Gastrocnemius medialis (tissue), 4 donors: Measurements from ENCODE around the gene TMEM131L. TPM values are rescaled to one million over a fixed set of nuclear protein-coding genes. Genes with fewer than 3 reads are reported as not detected.

Experiments
- ATAC-seq, 2 donors: fragments of 150-250 bp; one replicate each; pipeline ENCODE4 v1.9.1; 2016
- DNase-seq, 2 donors: peaks; one replicate each; pipeline ENCODE4 v3.0.0-alpha.2; 2019
- H3K27ac ChIP-seq, 4 donors: fragments of 200-600 bp; sonication (generic); 1 replicate in 1 of 4; 2 replicates in 3 of 4; pipeline ENCODE4 v1.5.1; 2016 to 2018; ENCODE audit warnings: mild to moderate bottlenecking in 2 of 4, moderate library complexity in 1 of 4
- H3K27me3 ChIP-seq, 3 donors: fragments of 200-600 bp; sonication (generic) in 2 of 3; 1 replicate in 1 of 3; 2 replicates in 2 of 3; pipeline versions ENCODE4 v1.5.1 to v1.6.0; 2016 to 2019; ENCODE audit warnings: mild to moderate bottlenecking in 1 of 3, moderate library complexity in 1 of 3
- H3K36me3 ChIP-seq, 2 donors: fragments of 200-600 bp; sonication (generic) in 1 of 2; one replicate each; pipeline ENCODE4 v1.5.1; 2017 to 2018
- H3K4me1 ChIP-seq, 2 donors: fragments of 200-600 bp; sonication (generic) in 1 of 2; one replicate each; pipeline ENCODE4 v1.5.1; 2016 to 2017; ENCODE audit warnings: mild to moderate bottlenecking in 2 of 2
- H3K4me3 ChIP-seq, 4 donors: fragments of 200-600 bp; sonication (generic) in 3 of 4; 1 replicate in 1 of 4; 2 replicates in 3 of 4; pipeline ENCODE4 v1.5.1; 2016 to 2019; ENCODE audit warnings: mild to moderate bottlenecking in 2 of 4
- H3K9me3 ChIP-seq, 3 donors: fragments of 200-600 bp; sonication (generic) in 2 of 3; 1 replicate in 1 of 3; 2 replicates in 2 of 3; pipeline ENCODE4 v1.5.1; 2016 to 2019
- CTCF ChIP-seq, 5 experiments: fragments of 450-650 bp in 3 of 5; fragments of 200-600 bp in 2 of 5; sonication (generic) in 2 of 5; IDR thresholded peaks in 4 of 5; conservative IDR thresholded peaks in 1 of 5; 1 replicate in 4 of 5; 2 replicates in 1 of 5; pipeline ENCODE4 v1.5.1; 2016 to 2019; ENCODE audit warnings: antibody characterized with exemption in 5 of 5, mild to moderate bottlenecking in 3 of 5, moderate library complexity in 3 of 5
- POLR2A ChIP-seq, 2 donors: fragments of 450-650 bp; IDR thresholded peaks; one replicate each; pipeline ENCODE4 v1.6.1; 2017; ENCODE audit warnings: antibody characterized with exemption in 2 of 2, mild to moderate bottlenecking in 2 of 2, moderate library complexity in 2 of 2
- in situ Hi-C, 4 donors: fragments of 200-750 bp; cut with MboI; loops; one replicate each; pipeline versions ENCODE4 v1.15.0 to v1.8.0; 2017; ENCODE audit warnings: low sequenced_read_pairs in 4 of 4
- intact Hi-C: fragments of 100-400 bp; cut with DNase I; formaldehyde crosslinking; loops from one replicate; pipeline ENCODE4 v1.15.1; 2023; ENCODE audit warnings: low total_unique reads
- total RNA-seq, 4 donors: library from RNA; depleted of rRNA; stranded (reverse); fragments of >200 nt; gene quantifications; one replicate each; pipeline versions ENCODE4 v1.1.0 to v1.2.3, GENCODE V29; 2016

The TMEM131L gene
- total RNA-seq, 4 donors from 2014 or later = 4.6 to 21.4 (median 9.5) TPM

DNA sequence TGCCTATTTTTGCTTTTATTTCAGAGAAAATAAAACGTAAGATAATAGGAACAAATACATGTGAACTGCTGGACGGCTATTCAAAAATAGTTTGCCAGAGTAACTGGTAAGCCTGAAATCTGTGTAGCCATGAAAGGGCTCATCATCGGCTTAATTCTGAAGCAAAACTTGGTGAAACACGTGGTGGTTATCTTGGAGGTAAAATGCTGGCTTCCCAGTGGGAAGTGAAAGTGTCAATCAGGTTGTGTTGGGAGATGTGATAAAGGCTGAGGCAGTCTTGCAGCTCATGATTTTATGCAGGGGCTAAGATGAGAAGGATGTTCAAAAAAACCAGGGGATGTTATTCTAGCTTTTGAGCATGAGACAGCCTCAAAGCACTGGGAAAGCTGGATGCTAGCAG, 181.8 kb downstream of the TMEM131L start:
- ATAC-seq (no peak), DNase-seq (no peak)
- H3K4me1 ChIP-seq = no peaks in the 10 kb centered on the region
- no peaks in the 10 kb centered on the region for H3K9me3 ChIP-seq
- no peaks in the 10 kb centered on the region for H3K36me3 ChIP-seq
- no peak overlapping the region for H3K27ac ChIP-seq
- in situ Hi-C loops (loop anchor here in 1 of 4 donors (25.0 kb wide), 1 partner anchor 511 kb away; no protein-coding TSS in a partner anchor), intact Hi-C loops (loop anchor here (5.0 kb wide), 2 partner anchors 306 to 506 kb away; partner anchors contain the start of gene MND1)
- H3K4me3 ChIP-seq = no peak overlapping the region
- no peaks in the 10 kb centered on the region for H3K27me3 ChIP-seq
- TF ChIP-seq CTCF (IDR thresholded peaks at IDR 0.05 in 4 of 5, conservative IDR thresholded peaks at IDR 0.05 in 1 of 5) (no peak), POLR2A (IDR thresholded peaks at IDR 0.05) (no peak)

DNA sequence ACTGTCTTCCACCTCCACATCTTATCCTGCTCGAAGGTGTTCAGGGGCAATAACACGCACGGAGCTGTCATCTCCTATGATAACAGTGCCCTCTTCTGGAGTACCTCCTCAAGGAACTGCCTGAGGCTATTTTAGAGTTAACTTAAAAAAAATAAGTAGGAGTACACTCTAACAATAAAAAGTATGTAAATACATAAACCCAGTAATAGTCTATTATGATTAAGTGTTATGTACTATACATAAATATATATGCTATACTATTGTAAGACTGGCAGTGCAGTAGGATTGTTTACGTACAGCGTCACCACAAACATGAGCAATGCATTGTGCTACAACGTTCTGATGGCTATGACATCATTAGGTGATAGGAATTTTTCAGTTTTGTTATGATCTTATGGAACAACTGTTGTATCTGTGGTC, 183.4 kb downstream of the TMEM131L start:
- no peaks in the 10 kb centered on the region for H3K36me3 ChIP-seq
- ATAC-seq (no peak), DNase-seq (no peak)
- intact Hi-C loops (loop anchor here (5.0 kb wide), 2 partner anchors 307 to 507 kb away; partner anchors contain the start of gene MND1), in situ Hi-C loops (loop anchor here in 1 of 4 donors (25.0 kb wide), 1 partner anchor 512 kb away; no protein-coding TSS in a partner anchor)
- H3K27ac ChIP-seq = no peak overlapping the region
- H3K4me3 ChIP-seq = no peak overlapping the region
- no peaks in the 10 kb centered on the region for H3K27me3 ChIP-seq
- no peaks in the 10 kb centered on the region for H3K4me1 ChIP-seq
- TF ChIP-seq POLR2A (IDR thresholded peaks at IDR 0.05) (no peak), CTCF (IDR thresholded peaks at IDR 0.05 in 4 of 5, conservative IDR thresholded peaks at IDR 0.05 in 1 of 5) (peak in 1 of 5 experiments; percentile 13)
- H3K9me3 ChIP-seq = no peaks in the 10 kb centered on the region

DNA sequence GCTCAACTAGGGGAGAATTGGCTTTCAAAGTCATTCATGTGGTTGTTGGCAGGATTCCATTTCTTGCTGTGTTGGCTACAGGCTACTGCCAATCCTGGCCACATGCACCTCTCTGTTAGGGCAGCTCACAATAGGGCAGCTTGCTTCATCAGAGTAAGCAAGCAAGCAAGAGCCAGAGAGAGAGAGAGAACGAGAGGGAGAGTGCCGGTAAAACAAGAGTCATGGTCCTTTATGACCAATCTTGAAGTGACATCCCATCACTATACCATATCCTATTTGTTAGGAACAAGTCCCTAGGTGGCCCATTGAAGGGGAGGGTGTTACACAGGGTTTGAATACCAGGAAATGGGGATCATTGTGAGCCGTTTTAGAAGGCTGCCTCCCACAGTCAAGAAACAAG, 185.0 kb downstream of the TMEM131L start:
- Histone ChIP-seq H3K36me3 (no peaks in the 10 kb centered on the region), H3K4me1 (no peaks in the 10 kb centered on the region), H3K9me3 (no peaks in the 10 kb centered on the region), H3K27ac (no peak overlapping the region), H3K27me3 (no peaks in the 10 kb centered on the region), H3K4me3 (no peak overlapping the region)
- intact Hi-C loops = no loop called here
- no peak for TF ChIP-seq CTCF (IDR thresholded peaks at IDR 0.05 in 4 of 5, conservative IDR thresholded peaks at IDR 0.05 in 1 of 5)
- TF ChIP-seq POLR2A (IDR thresholded peaks at IDR 0.05) = no peak
- DNase-seq = no peak
- no peak for ATAC-seq
- in situ Hi-C loops = no loop called here

DNA sequence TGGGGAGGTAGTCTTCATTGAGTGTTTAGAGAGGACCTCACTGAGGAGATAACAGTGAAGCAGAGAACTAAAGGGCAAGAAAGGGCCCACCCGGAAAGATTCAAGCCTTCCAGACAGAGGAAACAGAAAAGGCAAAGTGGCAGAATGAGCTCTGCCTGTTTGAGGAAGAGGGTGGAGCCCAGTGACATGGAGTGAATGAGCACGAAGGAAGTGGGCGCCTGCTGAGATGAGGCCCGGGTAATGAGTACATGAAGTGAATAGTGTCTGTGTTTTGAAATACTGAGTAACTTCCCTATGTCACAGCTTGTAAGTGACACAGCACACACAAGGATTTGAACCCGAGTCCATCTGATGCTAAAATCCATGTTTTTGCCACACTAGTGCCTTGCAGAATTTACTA, 185.4 kb downstream of the TMEM131L start:
- H3K4me1 ChIP-seq = no peaks in the 10 kb centered on the region

More for the DNA sequence above, 185.4 kb downstream of the TMEM131L start:
- Histone ChIP-seq H3K9me3 (no peaks in the 10 kb centered on the region), H3K27me3 (no peaks in the 10 kb centered on the region), H3K27ac (peak overlapping the region in 2 of 4 donors; percentile 9 to 18), H3K36me3 (no peaks in the 10 kb centered on the region), H3K4me3 (no peak overlapping the region)
- ATAC-seq (peak in 1 of 2 donors; percentile 45), DNase-seq (peak; percentile 27 to 51)
- TF ChIP-seq CTCF (IDR thresholded peaks at IDR 0.05 in 4 of 5, conservative IDR thresholded peaks at IDR 0.05 in 1 of 5) (no peak), POLR2A (IDR thresholded peaks at IDR 0.05) (no peak)
- in situ Hi-C loops (no loop called here), intact Hi-C loops (no loop called here)
